Activated CD4-positive, alpha-beta T cell treated with anti-CD3 and anti-CD28 coated beads, Interleukin-2, amount 50 U/mL, for 16 hours (primary cell): ENCODE measurements around the gene AQP9.
"Not testable (repeated sequence)": the region's sequence is repeated elsewhere in the genome, so short reads cannot be mapped to it uniquely, and the experiment has no call there.

Experiments used
- DNase-seq: peaks from one replicate; pipeline ENCODE4 v3.0.0-alpha.2; 2020

AQP9 gene, protein sequence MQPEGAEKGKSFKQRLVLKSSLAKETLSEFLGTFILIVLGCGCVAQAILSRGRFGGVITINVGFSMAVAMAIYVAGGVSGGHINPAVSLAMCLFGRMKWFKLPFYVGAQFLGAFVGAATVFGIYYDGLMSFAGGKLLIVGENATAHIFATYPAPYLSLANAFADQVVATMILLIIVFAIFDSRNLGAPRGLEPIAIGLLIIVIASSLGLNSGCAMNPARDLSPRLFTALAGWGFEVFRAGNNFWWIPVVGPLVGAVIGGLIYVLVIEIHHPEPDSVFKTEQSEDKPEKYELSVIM

GRCh38 chr15:58138106-58138505, at the start of gene AQP9:
TSS of gene AQP9 (plus strand) at chr15:58138381. CDS start at chr15:58138566, 185 bp downstream.
- DNase-seq = no peak

DNA sequence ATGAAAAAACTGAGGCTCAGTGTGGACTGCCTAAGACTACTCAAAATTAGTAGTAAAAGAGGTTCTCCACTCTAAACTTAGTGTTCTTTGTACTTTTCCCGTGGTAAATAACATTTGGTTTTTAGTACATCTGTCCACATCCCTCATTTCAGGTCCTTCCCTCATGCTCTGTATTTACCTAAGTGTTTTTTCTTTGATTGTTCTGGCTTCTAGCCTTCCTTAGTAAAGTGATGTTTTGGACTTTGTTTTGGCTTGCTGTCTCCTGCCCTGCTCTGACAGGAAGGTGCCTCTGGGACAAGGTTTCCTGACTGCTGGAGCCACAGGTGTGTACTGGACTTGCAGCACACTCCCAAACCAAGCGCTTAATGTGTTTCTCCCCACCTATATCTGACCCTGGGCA, 42.8 kb upstream of the AQP9 start:
- DNase-seq = no peak

DNA sequence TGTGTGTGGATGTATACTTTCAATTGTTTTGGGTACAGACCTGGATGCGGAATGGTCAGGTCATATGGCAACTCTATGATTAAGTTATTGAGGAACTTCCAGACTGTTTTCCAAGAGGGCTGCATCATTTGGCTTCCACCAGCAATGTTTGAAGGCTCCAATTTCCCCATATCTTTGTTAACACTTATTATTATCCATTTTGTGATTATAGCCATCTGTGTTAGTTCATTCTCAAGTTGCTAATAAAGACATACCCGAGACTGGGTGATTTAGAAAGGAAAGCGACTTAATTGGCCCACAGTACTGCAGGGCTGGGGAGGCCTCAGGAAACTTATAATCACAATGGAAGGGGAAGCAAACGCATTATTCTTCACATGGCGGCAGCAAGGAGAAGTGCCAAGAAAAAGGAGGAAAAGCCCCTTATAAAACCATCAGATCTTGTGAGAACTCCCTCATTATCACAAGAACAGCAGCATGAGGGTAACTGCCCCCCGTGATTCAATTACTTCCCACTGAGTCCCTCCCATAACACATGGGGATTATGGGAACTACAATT, 41.6 kb upstream of the AQP9 start:
- DNase-seq = no peak

DNA sequence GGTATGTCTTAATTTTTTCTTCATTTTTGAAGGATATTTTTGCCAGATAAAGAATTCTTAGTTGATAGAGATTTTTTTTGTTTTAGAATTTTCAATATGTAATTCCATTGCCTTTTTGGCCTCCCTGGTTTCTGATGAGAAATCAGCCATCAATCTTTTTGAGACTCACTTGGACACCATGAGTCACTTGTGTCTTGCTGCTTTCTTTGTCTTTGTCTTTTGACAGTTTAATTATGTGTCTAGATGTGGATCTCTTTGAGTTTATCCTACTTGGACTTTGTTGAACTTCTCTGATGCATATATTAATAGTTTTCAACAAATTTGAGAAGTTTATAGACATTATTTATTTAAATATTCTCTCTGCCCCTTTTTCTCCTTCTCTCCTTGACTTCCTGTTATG, 34.7 kb upstream of the AQP9 start:
- no peak for DNase-seq

- DNase-seq = no peak
These were observed 30.1 kb upstream of the AQP9 start for GRCh38 chr15:58108117-58108516.

GRCh38 chr15:58109419-58109818, 28.8 kb upstream of the AQP9 start:
- DNase-seq = no peak

GRCh38 chr15:58110999-58111717, 27.0 kb upstream of the AQP9 start:
- no peak for DNase-seq

- DNase-seq = no peak
These were observed 26.5 kb upstream of the AQP9 start for GRCh38 chr15:58111718-58112104.

- not testable (repeated sequence) for DNase-seq
These were observed 24.8 kb upstream of the AQP9 start for GRCh38 chr15:58113358-58113757.

- DNase-seq = no peak
These were observed 23.8 kb upstream of the AQP9 start for GRCh38 chr15:58114388-58114787.

- DNase-seq = no peak
These were observed 23.4 kb upstream of the AQP9 start for GRCh38 chr15:58114812-58115211.

GRCh38 chr15:58115692-58116091, 22.5 kb upstream of the AQP9 start:
- no peak for DNase-seq

DNA sequence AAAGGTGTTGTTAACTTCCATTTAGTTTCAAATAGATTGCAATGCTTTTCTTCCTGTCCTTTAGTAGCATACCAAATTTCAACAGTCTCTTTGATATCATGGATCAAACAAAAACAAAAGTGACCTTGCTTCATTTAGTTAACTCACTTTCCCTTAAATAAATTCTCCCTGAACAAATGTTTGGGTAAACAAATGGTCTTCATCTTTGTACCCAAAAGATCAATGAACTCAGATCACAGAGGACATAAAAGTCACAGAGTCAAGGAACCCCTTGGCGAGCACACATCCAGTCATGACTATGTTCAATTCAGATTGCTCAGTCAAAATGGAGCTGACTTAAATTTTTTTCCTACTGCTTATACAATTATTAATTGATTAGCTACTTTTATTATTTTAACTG, 20.6 kb upstream of the AQP9 start:
- no peak for DNase-seq

- DNase-seq = no peak
These were observed 19.9 kb upstream of the AQP9 start for GRCh38 chr15:58118272-58118671.

DNA sequence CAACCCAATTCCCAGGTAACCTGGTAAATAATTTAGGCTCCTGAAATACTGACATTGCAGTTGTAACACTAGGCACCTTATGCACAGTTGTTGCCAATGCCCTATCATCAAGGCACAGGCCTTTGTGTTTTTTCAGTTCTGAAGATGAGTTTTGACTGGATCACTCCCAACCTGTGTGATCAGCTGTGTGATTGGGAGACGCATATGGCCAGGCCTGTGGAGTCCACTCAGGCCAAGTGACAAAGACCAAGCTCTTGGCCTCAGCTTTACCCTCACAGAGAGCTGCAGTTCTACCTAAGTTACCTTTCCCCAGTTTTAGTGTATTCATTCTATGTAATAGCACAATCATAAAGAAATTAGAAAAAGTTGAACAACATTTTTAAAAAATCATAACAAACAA, 19.2 kb upstream of the AQP9 start:
- DNase-seq = no peak

DNA sequence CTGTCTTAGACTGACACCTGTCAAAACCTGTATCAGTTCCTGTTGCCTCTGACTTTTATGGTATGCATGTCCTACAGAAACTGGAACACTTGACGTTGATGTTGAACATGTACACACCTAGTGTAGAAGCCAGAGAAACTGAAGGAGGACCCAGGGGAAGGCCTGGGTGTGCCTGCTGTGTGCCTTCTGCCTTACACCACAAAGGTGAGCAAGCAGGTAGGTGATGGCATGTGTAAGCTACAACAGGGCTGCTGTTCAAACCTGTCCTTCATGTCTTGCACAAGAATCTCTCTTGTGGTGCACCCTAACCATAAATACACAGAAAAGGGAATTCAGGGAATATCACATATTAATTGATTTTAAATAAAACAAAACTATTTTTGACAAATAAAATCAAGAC, 13.6 kb upstream of the AQP9 start:
- no peak for DNase-seq

- no peak for DNase-seq
These were observed 12.8 kb upstream of the AQP9 start for GRCh38 chr15:58125333-58125732.

- no peak for DNase-seq
These were observed 3.3 kb upstream of the AQP9 start for GRCh38 chr15:58134886-58135285.

DNA sequence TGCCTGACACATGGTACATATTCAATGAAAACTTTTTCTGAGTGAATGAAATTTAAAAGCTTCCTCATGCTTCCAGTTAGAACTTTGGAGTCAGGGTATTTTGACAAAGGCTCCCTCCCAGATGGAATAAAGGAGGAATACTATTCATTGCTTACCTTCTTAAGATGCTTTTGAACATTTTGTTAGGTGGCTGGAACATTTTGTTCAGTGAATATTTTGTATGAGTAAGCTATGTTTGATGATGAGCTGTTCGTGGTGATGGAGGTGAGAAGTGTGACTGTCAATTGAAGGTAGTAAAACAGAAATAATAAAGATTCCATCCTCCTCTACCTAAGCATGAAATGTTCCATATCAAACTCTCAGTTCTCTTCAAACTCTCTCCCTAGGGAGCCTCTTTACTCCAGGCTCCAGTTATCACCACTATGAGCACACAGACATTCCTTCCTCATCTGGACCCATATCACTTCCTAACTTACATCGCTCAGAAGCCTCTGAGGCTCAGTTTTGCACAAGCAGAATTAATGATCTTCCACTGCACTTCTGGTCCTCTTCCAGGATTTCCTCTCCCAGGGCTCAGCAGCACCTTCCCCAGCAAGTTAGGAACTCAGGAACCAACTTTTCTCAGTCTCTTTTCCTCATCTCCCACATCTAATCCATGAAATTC, 2.5 kb upstream of the AQP9 start:
- DNase-seq = no peak

GRCh38 chr15:58136731-58137130, 1.4 kb upstream of the AQP9 start:
- DNase-seq = no peak

DNA sequence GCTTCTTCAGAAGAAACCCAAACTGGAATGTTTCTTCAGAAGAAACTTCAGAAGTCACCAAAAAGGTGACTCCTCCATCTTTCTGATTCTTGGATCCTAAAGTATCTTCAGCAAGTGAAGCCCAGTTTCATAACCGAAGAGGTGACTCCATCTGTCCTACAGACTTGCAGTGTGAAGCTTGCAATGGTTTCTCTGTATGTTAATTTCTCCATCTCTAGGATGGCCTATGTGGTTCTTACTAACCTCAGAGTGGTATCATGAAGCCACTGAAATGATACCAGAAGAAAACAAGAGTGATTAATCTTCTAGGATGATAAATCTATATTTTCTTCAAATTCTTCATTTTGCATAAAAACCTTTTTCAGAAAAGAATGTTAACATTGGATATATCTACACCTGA, 495 bp upstream of the AQP9 start:
- no peak for DNase-seq

- DNase-seq = no peak
These were observed 1.3 kb downstream of the AQP9 start for GRCh38 chr15:58139276-58139988.

GRCh38 chr15:58139989-58140522, 1.9 kb downstream of the AQP9 start:
- DNase-seq = no peak
